Activated T-cell treated with anti-CD3 and anti-CD28 coated beads, Interleukin-2, amount 50 U/mL, for 4 hours (primary cell): ENCODE data around the gene ACAD10. TPM values are rescaled to one million over a fixed set of nuclear protein-coding genes. Genes with fewer than 3 reads are reported as not detected.
"Not testable (repeated sequence)": the region's sequence is repeated elsewhere in the genome, so short reads cannot be mapped to it uniquely, and the experiment has no call there.

ENCODE experiments used
- ATAC-seq, 2 donors: fragments of 200-7000 bp; cut with Tn5 transposase; one replicate each; pipeline ENCODE4 v1.10.0; 2021
- DNase-seq: peaks from one replicate; pipeline ENCODE4 v3.0.0-alpha.2; 2020
- H3K27me3 Mint-ChIP-seq: one replicate; pipeline ENCODE4 v1.8.0; 2021; ENCODE audit warnings: low read depth, mixed read lengths
- H3K36me3 Mint-ChIP-seq: one replicate; pipeline ENCODE4 v1.8.0; 2022; ENCODE audit warnings: mixed read lengths; ENCODE audit not compliant: insufficient read depth
- H3K4me1 Mint-ChIP-seq: one replicate; pipeline ENCODE4 v1.8.0; 2021; ENCODE audit warnings: low read depth, mixed read lengths
- H3K4me3 Mint-ChIP-seq: one replicate; pipeline ENCODE4 v1.8.0; 2021; ENCODE audit warnings: mild to moderate bottlenecking, moderate library complexity, mixed read lengths
- H3K9me3 Mint-ChIP-seq: one replicate; pipeline ENCODE4 v1.8.0; 2021; ENCODE audit warnings: mixed read lengths
- total RNA-seq, 3 donors: library from RNA; stranded (reverse); gene quantifications; one replicate each; pipeline ENCODE4 v1.2.1, GENCODE V29; 2021

The ACAD10 gene
- total RNA-seq, 3 donors from 2014 or later = 14.8 to 17.2 (median 16.1) TPM

DNA sequence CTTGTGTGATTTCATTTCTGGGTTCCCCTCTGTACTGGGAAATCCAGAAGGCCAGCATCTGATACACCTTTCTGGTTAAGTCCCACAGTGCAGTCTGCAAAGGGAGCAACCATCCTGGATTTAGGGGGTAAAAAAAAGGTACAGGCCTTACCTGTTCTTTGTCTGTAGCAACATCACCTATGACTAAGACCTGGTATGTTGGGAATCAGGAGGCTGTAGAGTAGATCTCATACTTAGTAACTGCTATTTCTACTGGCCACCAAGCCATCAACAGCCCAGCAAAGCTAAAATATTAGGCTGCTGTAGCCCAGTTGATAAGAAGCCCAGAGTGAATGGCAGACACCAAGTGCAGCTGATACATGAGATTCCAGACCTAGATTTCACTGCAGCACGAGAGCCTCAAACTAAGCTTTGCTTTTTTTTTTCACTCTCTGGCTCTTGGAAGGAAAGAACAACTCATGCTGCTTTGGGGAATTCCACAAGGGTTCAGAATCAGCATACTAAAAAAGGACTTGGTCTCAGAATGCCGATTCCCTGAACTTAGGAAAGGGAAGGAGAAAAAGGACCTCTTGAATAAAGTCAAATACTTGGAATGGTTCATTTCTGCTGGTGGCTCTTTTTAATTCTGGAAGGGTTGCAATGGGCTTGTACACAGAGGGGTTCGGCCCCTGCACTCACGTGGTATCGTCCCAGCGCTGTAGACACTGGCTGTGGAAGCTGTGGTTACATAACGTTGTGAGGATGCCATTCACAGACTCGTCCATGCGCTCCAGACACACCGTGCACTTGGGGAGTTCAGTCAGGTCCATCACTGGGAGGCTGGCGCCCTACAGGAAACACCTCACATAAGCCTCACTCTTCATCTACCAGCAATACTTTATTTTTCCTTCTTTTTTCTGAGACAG is 20.6 kb upstream of the ACAD10 start:
- no peaks in the 10 kb centered on the region for H3K9me3 Mint-ChIP-seq
- no peak overlapping the region for H3K4me3 Mint-ChIP-seq
- no peak for DNase-seq
- H3K36me3 Mint-ChIP-seq = peaks cover 35% of the 10 kb centered on the region
- no peak for ATAC-seq
- H3K4me1 Mint-ChIP-seq = peaks cover 2% of the 10 kb centered on the region
- H3K27me3 Mint-ChIP-seq = no peaks in the 10 kb centered on the region

DNA sequence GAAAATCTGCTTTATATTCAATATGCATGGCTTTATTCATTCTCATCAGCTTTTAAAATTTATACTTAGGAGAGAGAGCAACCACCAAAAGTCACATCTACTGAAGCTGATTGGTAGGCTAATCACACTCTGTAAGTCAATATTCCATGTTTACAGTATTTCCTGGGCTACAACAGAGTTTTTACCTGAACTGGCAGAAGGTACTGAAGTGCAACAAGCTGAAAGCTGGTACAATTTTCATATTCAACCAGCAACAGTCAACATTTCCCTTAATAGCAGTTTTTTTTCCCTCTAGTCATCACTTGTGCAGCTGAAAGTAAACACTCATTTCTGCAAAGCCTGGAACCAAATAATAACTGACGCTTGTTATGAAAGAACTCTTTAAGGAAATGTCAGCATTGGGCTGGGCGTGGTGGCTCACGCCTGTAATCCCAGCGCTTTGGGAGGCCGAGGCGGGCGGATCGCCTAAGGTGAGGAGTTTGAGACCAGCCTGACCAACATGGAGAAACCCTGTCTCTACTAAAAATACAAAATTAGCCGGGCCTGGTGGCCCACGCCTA is 13.0 kb upstream of the ACAD10 start:
- no peak for DNase-seq
- ATAC-seq = no peak
- Mint-ChIP-seq H3K27me3 (no peaks in the 10 kb centered on the region), H3K4me1 (no peaks in the 10 kb centered on the region), H3K4me3 (no peak overlapping the region), H3K36me3 (peaks cover 30% of the 10 kb centered on the region), H3K9me3 (no peaks in the 10 kb centered on the region)

DNA sequence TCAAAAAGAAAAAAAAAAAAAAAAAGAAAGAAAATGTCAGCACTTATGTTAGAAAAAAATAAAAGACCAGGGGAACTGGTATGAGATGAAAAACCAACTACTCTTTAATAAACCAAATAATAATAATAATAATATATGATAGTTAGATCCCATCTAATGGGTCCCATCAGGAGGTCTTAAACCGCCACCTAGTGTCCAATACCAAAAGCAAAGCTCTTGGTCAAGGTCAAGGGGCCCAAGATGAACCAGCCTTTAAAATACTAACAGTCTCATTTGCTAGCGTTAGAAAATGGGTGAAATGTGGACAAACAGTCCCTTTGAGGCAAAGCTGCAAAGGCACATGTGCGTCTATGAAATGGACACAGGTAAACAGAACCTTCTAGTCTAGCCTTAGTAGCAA is 12.3 kb upstream of the ACAD10 start:
- Mint-ChIP-seq H3K36me3 (peaks cover 30% of the 10 kb centered on the region), H3K27me3 (no peaks in the 10 kb centered on the region), H3K9me3 (no peaks in the 10 kb centered on the region), H3K4me3 (no peak overlapping the region), H3K4me1 (no peaks in the 10 kb centered on the region)
- ATAC-seq = no peak
- DNase-seq = no peak

DNA sequence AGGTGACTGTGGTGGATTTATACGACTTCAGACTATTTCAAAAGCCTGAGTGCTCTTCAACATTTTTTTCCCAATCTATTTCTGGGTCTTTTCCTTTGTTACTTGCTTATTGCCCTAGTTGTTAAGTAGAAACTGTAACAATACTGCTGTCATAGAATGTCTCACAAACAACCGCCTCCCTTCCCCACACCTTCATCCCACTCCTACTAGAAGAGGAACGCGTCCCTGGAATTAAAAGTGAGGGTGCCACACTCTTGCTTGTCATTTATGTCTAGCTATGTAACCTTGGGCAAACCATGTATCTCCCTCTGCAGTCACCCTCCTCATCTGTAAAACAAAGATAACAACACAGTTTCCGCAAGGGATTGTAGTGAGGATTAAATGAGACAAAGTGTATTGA is 8.7 kb upstream of the ACAD10 start:
- ATAC-seq (no peak), DNase-seq (no peak)
- Mint-ChIP-seq H3K9me3 (no peaks in the 10 kb centered on the region), H3K27me3 (no peaks in the 10 kb centered on the region), H3K4me3 (no peak overlapping the region), H3K4me1 (peaks cover 2% of the 10 kb centered on the region), H3K36me3 (peaks cover 29% of the 10 kb centered on the region)

DNA sequence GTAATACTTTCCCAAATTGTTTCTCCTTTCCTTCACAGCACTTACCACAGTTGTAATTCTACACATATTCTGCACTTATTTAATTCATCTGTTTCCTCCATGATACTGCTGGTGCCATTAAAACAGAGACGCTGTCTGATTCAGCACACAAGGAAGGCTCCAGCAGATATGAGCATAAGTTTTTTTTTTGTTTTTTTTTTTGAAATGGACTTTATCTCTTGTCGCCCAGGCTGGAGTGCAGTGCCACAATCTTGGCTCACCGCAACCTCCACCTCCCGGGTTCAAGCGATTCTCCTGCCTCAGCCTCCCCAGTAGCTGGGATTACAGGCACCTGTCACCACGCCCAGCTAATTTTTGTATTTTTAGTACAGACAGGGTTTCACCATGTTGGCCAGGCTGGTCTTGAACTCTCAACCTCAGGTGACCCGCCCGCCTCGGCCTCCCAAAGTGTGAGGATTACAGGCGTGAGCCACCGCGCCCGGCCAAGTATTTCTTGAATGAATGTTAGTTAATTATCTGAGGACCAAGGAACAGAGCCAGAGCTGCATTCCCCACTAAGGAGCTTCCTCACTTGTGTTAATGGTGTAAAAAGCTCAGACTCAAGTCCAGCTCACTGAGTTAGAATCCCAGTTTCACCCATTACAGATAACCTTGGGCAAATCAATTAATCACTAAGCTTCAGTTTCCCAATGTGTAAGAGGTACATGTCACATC is 1.2 kb upstream of the ACAD10 start:
- H3K4me1 Mint-ChIP-seq = peaks cover 33% of the 10 kb centered on the region
- DNase-seq, ATAC-seq, H3K9me3 Mint-ChIP-seq, H3K27me3 Mint-ChIP-seq: not testable (repeated sequence)
- H3K36me3 Mint-ChIP-seq = peaks cover 13% of the 10 kb centered on the region
- peak overlapping the region; percentile 97 for H3K4me3 Mint-ChIP-seq

DNA sequence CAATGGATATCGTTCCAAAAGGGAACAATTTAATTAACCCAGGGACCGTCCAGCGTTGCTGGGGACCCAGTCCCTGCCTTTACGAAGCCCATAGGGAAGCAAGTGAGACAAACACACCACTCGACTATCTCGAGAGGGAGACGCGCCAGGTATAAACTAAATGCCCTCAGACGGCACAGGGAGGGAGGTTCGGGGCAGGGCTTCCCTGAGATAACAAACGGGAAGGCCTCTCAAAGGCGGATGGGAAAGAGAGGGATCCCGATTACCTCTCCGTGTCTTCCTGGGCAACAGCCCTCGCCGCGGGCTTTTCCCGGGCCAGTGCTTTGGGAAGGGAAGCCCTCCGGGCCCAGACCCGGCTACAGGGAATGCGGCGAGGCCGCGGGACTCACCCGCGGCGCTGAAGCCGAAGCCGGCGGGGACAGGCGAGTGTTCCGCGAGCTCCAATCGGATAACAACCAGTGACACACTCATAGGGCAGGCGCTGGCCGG is 487 bp upstream of the ACAD10 start:
- Mint-ChIP-seq H3K4me3 (peak overlapping the region; percentile 97), H3K36me3 (peaks cover 13% of the 10 kb centered on the region), H3K9me3 (no peaks in the 10 kb centered on the region), H3K4me1 (peaks cover 33% of the 10 kb centered on the region), H3K27me3 (no peaks in the 10 kb centered on the region)
- peak; percentile 26 to 28 for ATAC-seq
- DNase-seq = no peak

DNA sequence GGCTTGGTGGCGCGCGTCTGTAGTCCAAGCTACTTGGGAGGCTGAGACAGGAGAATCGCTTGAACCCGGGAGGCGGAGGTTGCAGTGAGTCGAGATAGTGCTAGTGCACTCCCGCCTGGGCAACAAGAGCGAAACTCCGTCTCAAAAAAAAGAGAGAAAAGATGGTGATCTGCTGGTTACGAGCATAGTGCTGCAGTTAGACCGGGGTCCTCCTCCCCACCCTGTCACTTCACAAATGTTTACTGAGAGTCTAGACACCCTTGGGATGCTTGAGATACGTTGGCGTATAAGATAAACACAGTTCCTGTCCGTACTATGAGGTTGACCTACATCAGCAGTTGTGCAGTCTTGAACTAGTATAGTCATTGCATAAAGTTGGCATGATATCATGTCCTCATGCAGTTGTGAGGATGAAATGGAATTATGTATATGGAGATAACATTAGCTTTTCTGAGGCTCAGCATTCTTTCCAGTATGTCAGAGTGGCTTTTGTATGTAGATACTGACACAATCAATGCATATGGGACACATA is 787 bp downstream of the ACAD10 start:
- H3K9me3 Mint-ChIP-seq = no peaks in the 10 kb centered on the region
- peak overlapping the region; percentile 97 for H3K4me3 Mint-ChIP-seq
- H3K4me1 Mint-ChIP-seq = peaks cover 33% of the 10 kb centered on the region
- ATAC-seq (no peak), DNase-seq (no peak)
- peaks cover 18% of the 10 kb centered on the region for H3K36me3 Mint-ChIP-seq
- no peaks in the 10 kb centered on the region for H3K27me3 Mint-ChIP-seq

DNA sequence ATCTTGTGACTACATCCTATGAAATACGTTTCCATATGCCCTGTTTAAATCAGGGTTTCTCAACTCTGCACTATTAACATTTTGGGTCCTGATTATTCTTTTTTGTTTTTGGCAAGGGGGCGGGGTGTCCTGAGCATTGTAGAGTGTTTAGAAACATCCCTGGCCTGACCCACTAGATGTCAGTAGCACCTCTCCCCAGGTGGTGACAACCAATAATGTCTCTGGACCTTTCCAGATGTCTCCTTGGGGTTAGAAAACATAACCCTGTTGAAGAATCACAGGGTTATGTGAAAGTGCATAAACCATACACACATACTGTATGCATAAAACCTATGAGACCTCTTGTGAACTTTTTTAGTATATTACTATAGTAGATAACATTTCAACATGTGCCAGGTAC is 1.4 kb downstream of the ACAD10 start:
- Mint-ChIP-seq H3K4me1 (peaks cover 32% of the 10 kb centered on the region), H3K4me3 (peak overlapping the region; percentile 97)
- no peak for ATAC-seq

DNA sequence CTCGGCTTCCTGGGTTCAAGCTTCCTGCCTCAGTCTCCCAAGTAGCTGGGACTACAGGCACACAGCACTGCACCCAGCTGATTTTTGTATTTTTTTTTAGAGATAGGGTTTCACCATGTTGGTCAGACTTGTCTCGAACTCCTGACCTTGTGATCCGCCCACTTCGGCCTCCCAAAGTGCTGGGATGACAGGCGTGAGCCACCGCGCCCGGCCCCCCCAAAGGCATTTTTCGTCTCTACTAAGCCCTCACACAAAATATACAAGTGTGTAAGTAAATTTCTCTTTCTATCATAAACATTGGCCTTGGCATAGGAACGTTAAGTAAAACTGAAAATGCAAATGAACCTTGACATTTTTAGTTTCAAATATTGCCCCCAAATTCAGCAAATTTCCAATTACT is 2.1 kb downstream of the ACAD10 start:
- no peaks in the 10 kb centered on the region for H3K27me3 Mint-ChIP-seq
- DNase-seq = no peak
- no peak overlapping the region for H3K4me3 Mint-ChIP-seq
- H3K9me3 Mint-ChIP-seq = no peaks in the 10 kb centered on the region
- peaks cover 30% of the 10 kb centered on the region for H3K4me1 Mint-ChIP-seq
- no peak for ATAC-seq
- H3K36me3 Mint-ChIP-seq = peaks cover 14% of the 10 kb centered on the region

More for the DNA sequence above, 1.4 kb downstream of the ACAD10 start:
- H3K27me3 Mint-ChIP-seq = no peaks in the 10 kb centered on the region
- H3K9me3 Mint-ChIP-seq = no peaks in the 10 kb centered on the region
- DNase-seq = no peak
- peaks cover 13% of the 10 kb centered on the region for H3K36me3 Mint-ChIP-seq

DNA sequence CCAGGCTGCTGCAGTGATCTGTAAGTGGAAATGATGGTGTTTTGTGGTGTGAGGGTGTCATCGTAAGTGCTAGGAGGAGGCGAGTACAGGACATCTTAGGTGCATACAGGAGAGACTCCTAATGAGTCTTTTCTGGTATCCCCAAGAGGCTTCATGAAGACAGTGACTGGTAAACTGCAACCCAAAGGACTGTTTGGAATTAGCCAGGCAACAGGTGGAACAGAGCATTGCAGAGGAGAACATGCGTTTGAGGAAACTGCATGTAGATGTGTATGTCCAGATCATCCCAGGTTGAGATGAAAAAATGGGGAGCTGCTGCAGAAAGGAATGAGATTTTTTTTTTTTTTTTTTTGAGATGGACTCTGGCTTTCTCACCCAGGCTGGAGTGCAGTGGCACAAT is 5.4 kb downstream of the ACAD10 start:
- ATAC-seq (no peak), DNase-seq (no peak)
- H3K4me1 Mint-ChIP-seq = peaks cover 10% of the 10 kb centered on the region
- H3K9me3 Mint-ChIP-seq = no peaks in the 10 kb centered on the region
- peaks cover 35% of the 10 kb centered on the region for H3K36me3 Mint-ChIP-seq
- no peaks in the 10 kb centered on the region for H3K27me3 Mint-ChIP-seq
- no peak overlapping the region for H3K4me3 Mint-ChIP-seq

DNA sequence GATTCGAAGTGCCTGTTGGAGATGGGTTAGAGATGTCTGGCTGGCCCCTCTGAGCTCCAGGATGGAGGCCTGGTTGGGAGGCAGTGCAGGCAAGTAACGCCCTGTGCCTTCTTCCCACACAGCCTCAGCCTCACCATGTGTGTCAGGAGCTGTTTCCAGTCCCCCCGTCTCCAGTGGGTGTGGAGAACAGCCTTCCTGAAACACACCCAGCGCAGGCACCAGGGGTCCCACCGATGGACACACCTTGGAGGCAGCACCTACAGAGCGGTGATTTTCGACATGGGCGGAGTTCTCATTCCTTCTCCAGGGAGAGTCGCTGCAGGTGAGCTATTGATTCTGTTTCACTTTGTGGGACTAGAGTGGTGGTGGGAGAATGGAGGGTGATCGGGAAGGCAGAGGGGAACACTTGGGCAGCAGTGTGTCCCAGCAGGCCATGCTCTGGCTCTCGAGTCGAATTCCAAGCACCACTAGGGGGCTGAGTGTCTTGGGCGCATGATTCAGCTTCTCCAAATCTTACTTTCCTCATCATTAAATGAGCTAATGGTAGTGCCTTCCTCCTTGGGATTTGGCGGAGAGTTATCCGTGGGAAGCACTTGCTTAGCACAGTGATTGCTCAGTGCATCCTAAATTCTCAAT is 6.8 kb downstream of the ACAD10 start:
- Mint-ChIP-seq H3K4me1 (peaks cover 1% of the 10 kb centered on the region), H3K36me3 (peaks cover 37% of the 10 kb centered on the region), H3K27me3 (no peaks in the 10 kb centered on the region), H3K9me3 (no peaks in the 10 kb centered on the region), H3K4me3 (no peak overlapping the region)
- no peak for ATAC-seq
- no peak for DNase-seq

DNA sequence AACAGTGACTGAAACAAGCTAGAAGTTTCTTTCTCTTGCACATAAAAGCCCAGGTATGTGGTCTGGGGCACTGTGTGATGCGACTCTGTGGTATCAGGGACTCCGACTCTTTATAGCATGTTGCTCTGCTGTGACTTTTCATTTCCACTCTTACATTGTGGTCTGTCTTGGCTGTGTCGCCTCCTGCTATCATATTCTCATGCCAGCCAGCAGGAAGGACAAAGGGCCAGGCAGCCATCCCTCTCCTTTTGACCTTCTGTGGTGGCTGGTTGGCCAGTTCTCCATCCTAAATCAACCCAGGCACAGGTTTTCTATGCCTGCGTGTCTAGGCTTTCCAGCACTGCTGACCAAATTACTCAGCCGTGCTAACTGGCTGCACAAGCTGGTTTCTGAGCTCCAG is 8.0 kb downstream of the ACAD10 start:
- no peak for DNase-seq
- no peak overlapping the region for H3K4me3 Mint-ChIP-seq

DNA sequence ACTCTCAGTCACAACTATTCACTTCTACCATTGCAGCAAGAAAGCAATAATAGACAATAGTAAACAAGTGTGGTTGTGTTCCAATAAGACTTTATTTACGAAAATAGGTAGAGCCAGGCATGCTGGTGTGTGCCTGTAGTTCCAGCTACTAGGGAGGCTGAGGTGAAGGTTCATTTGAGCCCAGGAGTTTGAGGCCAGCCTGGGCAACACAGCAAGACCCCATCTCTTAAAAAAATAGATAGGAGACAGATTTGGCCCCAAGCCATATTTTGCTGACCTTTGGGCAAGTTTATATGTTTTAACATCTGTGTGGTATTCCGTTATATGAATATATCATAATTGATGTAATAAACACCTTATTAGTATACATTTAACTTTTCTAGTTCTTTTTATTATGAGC is 14.1 kb downstream of the ACAD10 start:
- H3K36me3 Mint-ChIP-seq = peaks cover 19% of the 10 kb centered on the region
- H3K4me3 Mint-ChIP-seq = no peak overlapping the region
- H3K27me3 Mint-ChIP-seq = no peaks in the 10 kb centered on the region
- no peaks in the 10 kb centered on the region for H3K4me1 Mint-ChIP-seq
- ATAC-seq = no peak
- no peaks in the 10 kb centered on the region for H3K9me3 Mint-ChIP-seq
- no peak for DNase-seq

More for the DNA sequence above, 8.0 kb downstream of the ACAD10 start:
- Mint-ChIP-seq H3K9me3 (no peaks in the 10 kb centered on the region), H3K36me3 (peaks cover 40% of the 10 kb centered on the region), H3K4me1 (peaks cover 1% of the 10 kb centered on the region), H3K27me3 (no peaks in the 10 kb centered on the region)
- no peak for ATAC-seq

DNA sequence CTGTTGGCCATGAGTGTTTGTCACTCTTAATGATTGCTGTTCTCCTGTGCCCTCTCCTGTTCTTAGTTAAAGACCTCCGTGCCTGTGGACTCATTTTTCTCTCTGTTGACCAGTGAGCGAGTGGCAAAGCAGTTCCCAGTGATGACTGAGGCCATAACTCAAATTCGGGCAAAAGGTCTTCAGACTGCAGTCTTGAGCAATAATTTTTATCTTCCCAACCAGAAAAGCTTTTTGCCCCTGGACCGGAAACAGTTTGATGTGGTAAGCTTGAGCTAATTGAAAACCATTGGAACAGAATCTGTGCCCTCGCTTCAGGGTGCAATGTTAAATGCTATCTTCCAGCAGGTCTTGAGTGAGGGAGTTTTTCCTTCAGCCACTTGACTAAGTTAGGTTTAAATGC is 19.8 kb downstream of the ACAD10 start:
- ATAC-seq (no peak), DNase-seq (no peak)
- H3K9me3 Mint-ChIP-seq = no peaks in the 10 kb centered on the region
- no peaks in the 10 kb centered on the region for H3K4me1 Mint-ChIP-seq
- no peaks in the 10 kb centered on the region for H3K27me3 Mint-ChIP-seq
- peaks cover 20% of the 10 kb centered on the region for H3K36me3 Mint-ChIP-seq
- no peak overlapping the region for H3K4me3 Mint-ChIP-seq
